H4 (cell line): ENCODE data around the gene GPD1L. TPM values are rescaled to one million over a fixed set of nuclear protein-coding genes. Genes with fewer than 3 reads are reported as not detected.
"Not testable (repeated sequence)": the region's sequence is repeated elsewhere in the genome, so short reads cannot be mapped to it uniquely, and the experiment has no call there.

Source experiments
- DNase-seq: peaks from one replicate; pipeline ENCODE4 v3.0.0-alpha.2; 2015; ENCODE audit warnings: low spot score
- total RNA-seq: library from RNA; depleted of rRNA; stranded (reverse); fragments of >200 nt; shearing (Covaris generic); gene quantifications from 2 replicates; pipeline ENCODE4 v1.2.3, GENCODE V29; 2014

Gene GPD1L
- total RNA-seq, 1 experiment from 2014 or later: 10.1 TPM

DNA sequence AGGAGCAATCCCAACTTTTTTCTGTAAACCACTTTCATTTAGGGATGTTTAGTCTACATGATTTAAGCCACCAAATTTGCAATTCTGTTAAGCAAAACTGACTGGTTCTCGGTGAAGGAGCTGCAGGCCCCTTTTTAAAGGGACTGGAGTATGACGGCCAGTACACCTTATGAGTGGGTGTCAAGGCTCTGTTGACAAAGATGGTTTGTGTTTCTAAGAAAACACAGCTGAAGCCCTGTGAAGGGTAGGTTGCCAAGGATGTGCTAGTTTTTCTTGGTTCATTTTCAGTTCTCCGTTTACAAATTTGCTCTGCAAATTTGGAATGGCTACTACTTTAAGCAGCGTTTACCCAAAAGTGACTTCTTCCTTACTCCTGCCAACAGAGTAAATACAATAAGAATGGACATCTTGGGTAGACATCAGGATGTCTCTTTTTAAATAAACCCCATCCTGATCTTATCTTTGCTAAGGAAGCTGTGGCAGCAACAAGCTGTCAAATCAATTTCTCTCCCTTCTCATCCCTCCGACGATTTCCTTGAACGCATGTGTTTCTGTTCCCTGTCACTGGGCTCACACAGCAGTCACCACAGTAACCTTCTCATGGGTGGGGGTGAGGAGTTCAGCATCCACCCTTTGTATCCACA is 73.8 kb downstream of the GPD1L start:
- DNase-seq: no peak

DNA sequence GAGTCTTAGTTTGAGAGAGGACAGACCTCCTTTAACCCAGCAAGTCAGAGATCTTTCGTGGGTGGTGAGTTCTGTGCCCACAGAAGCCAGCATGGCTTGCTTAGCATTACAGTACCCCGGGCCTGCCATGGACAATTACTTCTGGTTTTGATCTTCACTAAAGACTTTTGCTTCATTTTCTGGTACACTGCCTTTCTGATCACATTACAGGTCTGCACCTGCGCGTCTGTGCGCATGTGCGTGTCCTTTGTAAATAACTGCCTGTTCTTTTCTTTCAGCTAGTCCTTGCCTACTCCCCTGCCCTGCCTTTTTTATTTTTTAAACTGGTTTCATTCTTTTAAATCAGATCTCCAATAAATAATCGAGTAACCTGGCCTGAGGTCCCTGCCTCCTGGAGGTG is 74.9 kb downstream of the GPD1L start:
- DNase-seq: no peak

DNA sequence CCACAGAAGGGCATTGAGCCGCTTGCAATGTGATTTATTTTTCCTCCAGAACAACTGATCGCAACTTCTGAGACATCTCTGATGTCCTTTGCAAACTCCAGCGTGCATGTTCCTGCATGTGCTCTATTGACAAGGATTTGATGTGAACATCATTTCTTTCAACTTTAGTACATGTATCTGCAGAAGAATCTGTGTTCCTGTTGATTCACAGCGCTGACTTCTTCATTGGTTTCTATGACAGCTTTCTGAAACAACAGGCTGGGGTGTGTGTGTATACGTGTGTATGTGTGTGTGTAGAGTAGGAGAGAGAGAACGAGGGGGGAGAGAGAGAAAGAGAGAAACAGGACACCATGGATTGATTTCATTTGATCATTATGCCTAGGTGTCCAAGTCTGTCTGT is 75.4 kb downstream of the GPD1L start:
- no peak for DNase-seq

DNA sequence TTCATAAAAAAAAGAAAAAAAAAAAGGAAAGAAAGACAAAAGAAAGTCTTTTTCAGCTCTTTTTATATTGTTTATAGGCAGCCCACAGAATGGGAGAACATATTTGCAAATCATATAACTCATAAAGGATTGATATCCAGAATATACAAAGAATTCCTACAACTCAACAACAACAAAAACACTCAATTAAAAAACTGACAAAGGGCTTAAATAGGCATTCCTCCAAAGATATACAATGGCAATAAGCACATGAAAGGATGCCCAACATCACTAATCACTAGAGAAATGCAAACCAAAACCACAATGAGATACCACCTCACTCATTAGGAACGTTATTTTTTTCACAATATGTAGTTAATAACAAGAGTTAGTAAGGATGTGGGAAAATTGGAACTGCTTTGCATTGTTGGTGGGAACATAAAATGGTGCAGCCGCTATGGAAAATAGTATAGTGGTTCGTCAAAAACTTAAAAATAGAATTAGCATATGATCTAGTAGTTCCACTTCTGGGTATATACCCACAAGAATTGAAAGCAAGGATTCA is 77.8 kb downstream of the GPD1L start:
- DNase-seq: no peak

DNA sequence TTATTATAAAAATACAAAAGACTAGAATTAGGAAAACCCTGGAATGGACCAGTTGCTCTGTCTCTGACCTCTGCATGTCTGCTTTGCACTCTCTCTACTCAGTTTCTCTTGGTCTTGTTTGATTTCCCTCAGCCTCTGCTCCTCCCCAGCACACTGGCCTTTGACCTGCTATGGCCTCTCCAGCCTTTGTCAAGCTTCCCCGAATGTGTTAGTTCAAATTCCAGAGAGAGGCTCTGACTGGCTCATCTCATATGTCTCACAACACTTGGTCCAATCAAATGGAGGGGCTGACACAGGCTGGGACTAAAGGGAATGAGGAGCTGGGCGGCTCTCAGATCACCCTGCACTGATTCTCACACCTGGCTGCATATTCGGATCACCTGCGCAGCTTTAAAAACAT is 79.7 kb downstream of the GPD1L start:
- DNase-seq: no peak

DNA sequence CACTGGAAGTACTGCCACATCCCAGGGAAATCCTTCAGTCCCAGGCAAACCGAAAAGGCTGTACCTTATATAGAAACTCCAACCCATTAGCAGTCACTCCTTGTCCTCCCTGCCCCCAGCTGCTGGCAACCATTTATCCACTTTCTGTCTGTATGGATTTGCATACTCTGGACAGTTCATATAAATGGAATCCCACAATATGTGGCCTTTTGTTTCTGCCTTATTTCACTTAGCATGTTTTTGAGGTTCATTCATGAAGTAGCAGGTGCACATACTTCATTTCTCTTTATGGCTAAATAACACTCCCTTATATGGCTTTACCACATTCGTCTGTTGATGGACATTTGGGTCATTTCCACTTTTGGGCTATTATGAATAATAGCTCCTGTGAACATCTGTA is 80.5 kb downstream of the GPD1L start:
- DNase-seq: no peak

DNA sequence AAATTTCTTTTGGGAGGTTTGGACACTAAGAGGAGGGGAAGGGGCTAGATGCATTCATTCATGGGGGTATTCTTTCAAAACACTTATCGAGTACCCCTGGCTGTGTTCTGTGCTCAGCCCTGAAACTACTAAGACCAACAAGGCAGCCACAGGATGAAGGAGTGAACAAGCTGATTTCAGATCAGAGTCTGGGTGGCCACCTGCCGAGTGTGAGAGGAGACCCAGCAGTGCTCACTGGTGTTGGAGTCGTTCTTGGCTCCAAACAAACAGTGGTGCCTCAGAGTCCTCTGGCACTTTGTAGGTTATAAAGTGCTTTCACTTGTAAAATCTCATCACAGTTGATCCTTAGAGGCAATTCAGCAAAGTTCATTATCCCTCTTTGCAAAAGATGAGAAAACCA is 83.3 kb downstream of the GPD1L start:
- DNase-seq: no peak

DNA sequence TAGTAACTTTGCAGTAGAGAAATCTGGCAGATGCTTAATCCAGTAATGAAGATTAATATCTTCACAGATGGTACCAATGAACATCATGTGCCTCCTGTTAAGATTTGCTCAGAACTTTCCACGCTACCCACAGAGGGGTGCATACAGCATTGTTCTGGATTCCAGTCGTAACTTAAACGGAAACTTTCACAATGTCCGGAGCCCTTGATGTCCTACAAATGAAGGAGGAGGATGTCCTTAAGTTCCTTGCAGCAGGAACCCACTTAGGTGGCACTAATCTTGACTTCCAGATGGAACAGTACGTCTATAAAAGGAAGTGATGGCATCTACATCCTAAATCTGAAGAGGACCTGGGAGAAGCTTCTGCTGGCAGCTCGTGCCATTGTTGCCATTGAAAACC is 84.1 kb downstream of the GPD1L start:
- not testable (repeated sequence) for DNase-seq

DNA sequence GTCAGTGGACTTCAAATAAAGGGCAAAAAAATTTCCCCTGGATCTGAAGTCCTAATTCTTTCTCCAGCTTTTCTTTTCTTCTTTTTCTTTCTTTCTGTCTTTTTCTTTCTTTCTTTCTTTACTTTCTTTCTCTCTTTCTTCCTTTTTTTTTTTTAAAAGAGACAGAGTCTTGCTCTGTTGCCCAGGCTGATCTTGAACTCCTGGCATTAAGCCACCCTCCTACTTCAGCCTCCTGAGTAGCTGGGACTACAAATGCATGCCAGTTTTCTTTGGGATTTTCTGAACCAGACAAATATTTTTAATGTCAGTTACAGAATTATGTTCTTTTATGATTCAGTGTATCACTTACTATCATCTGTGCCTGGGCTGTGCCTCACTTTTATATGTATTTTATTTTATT is 86.7 kb downstream of the GPD1L start:
- no peak for DNase-seq

DNA sequence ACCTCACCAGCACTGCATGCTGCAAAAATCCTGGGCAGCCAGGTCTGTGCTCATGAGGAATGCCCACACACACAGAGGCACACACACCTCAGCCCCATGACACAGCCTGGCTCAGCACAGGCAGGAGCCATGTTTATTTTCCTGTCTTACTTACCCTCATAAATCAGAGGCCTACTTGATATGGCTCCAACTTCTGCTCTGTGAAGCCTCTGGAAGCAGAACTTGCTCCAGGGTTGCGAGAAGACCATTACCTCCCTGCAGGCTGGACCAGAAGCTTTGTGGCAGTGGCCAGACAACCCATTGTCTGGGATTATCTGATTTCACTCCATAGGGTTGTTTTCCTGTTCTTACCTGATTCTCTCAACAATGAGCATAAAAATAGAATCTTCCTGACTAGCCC is 88.2 kb downstream of the GPD1L start:
- DNase-seq: no peak

DNA sequence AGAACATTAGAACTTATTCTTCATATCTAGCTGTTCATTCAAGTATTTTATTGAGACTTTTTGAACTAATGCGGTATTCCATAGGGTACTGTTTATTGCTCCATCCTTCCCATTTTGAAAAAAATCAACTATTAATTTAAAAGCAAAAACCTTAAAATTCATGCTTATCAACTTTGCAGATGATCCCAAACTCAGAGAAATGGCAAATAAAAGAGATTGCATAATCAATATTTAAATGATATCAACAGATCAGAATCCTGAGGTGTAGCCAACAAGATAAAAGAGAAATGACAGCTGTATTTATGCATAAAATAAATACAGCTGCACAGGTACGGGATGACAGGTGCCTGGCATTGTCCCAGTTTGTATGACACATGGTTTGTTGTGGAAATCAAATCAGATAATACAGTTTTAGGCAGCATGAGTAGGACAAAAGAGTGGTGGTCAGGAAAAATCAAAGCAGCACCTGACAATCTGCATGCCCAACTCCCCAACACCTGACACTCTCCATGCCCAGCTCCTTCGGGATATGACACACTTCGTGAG is 89.6 kb downstream of the GPD1L start:
- DNase-seq: no peak

DNA sequence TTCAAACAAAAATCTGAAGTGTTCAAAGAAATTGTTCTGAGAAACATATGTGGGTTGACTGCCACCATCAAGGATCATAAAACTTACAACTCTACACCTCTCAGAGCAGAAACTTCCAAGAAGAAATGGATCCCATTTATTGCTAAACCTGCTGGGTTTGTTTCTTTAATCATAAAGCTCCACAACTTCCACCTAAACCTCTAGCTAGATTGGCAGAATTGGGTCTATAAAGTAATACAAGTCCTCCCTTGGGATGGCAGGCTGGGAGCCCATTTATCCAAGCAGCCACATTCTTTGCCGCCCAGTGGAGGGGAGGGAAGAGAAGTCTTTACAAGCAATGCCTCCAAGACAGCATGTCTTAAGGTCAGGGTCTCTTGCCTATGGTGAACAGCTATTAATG is 91.6 kb downstream of the GPD1L start:
- DNase-seq: no peak

DNA sequence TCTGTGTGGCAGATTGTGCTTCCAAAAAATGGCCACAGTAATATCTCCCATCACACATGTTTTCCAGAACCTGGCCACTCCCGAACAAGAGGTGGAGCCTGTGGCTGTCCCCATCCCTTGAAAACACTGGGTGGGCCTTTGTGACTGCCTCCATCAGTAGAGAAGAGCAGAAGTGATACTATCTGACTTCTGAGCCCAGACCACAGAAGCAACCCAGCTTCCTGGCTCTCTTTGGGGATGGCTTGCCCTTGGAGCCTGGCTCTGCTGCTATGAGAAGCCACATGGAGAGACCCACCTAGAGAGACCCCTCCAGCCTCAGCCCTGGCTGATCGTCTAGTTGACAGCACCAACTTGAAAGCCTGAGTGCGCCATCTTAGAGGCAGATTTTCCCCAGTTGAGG is 92.3 kb downstream of the GPD1L start:
- no peak for DNase-seq

DNA sequence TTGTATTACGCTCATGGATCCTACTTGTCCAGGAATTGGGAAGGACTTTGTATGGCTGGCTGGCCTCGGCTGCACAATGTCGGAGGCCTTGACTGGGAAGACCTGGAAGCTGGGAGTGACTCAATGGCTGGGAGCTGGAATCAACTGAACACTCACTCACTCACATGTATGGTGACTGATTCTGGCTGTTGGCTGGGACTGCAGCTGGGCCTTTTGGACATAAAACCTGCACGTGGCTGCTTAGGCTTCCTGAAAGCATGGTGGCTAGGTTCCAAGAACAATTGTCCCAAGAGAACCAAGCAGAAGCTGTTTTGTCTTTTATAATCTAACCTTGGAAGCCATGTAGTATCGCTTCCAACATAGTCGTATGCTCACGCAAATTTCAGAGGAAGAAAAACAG is 94.1 kb downstream of the GPD1L start:
- DNase-seq: no peak

DNA sequence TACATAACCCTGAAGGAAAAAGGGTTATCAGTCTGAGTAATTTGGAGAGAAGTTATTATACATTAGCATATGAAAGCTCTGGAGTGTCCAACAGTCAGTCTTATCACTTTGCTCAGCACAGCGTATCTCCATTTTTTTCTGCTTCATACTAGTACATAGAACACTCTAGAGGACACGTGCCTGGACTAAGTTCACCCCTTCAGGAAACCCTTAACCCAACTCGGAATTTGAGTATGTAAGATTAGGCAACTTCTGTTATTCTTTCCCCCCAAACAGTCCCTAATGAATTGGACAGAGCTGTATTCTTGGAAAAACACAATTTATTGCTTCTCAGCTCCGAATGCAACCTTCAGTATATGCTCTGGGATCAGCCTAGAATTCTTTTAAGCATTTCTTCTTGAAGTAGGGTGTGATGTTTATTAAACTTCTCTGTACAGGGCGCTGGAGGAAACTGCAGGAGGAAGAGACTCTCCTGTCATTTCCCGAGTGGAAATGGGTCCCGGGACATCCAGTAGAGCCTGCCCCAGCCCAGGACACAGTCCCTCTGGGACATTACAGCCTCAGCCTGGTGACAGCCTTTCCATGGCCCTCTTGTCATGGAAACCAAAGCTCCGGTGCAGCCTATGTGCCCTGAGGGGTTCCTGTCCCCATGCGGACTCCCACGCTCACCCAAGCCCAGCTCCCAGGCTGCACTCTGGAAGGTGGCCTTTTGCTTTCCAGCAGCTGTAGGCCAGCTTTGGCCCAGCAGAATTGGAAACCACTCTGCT is 94.8 kb downstream of the GPD1L start:
- DNase-seq: no peak

DNA sequence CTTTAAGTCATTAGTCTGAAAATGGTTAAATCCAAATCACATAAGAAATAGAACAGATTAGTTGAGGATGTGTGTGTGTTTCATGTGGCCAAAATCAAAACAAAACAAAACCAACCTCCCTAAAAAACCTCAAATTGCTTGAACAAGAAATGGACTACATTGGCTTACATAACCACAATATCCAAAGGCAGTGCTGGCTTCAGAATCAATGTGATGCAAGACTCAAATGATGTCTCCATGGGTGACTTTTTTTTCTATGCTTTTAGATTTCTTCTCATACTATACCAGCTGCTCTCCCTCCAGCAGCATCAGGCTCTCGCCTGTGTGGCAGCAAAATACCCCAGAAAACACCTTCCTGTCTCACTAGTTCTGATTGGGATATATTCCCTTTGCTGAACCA is 96.1 kb downstream of the GPD1L start:
- no peak for DNase-seq

DNA sequence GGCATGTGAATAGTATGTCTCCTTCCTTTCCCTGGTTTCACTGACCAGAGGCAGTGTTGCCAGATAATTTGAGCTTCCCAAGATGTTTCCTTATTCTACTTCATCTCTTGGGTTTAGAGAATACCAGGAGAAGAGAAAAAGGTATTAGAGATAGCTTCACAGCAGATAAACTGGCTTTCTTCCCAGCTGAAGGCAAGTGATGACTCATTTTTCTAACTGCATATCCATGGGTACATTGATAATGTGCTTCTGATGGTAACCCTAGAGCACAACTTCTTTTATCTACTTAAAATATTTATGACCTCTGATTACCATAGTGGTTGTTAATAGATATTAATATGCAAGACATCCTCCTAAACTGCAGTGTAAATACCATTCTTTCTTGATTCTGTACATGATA is 97.4 kb downstream of the GPD1L start:
- no peak for DNase-seq

DNA sequence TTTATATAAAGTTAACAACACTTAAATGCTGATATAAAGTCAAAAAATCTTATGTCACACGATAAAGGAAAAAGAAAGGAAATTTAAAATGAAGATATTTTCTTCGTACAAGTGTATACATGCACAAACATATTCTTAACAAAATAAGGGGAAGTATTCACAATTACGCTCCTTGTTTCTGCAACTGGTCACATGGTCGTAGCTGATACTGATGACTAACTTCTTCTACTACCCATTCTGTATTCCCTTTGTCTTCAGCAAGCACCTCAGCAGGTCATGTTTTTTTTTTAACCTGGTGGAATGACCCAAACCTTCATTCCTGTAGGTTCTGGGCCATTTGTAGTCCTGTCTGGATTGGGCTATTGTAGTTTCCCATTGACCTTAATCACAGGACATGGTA is 102.0 kb downstream of the GPD1L start:
- no peak for DNase-seq

DNA sequence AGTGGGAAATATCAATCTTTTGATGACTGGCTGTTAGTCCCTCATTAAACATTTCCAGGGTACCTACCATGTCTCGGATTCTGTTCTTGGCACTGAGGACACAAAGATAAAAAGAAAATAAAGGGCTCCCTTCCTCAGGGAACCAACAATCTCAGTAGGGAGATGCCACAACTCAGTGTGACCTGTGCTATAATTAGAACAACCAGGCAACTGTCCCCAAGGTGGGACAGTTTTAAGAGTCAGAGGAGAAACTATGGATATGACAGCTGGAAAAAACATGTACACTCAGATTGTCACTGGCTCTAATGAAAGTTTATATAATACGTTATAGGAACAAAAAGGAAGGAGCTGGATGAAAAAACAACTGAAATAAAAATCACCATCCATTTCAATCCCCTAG is 108.8 kb downstream of the GPD1L start:
- DNase-seq: no peak

DNA sequence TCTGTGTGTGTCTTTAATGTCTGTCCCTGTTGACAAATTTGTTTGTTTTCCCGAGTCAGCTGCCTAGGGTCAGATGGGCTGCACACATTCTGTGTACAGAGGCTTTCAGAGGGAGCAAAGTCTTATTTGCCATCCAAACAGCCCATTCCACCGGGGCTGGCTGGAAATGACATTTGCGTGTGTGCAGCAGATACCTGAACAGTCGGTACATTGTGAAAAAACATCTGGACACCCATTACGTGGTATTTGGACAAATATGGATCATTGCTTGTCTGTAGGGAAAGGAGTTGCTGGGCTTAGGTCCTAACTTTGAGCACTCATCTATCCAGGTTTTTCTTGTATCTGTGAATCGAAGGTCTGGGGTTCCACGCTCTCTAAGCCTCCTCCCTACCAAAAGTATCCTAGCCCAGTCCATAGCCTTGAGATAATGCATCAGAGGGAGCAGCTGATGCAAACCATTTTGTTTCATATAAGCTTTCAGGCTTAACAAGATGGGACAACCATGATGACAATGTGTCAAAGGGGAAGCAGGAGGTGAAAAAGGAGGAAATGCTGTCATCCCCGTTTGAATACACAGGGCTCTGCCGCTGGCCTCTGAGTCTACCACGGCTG is 109.9 kb downstream of the GPD1L start:
- DNase-seq: no peak

DNA sequence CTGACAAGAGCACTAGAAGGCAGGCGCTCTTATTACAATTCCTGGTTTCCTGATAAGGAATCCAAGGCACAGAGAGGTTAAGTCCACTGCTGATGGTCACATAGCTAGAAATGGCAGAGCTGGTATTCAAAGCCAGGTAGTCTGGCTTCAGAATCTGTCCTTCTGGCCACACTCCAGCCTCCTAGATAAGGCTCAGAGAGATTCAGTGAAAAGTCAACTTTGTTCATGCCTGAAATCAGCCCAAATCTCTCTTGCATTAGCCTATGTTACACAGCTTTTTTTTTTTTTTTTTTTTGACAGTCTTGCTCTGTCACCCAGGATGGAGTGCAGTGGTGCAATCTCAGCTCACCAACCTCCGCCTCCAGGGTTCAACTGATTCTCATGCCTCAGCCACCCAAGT is 110.9 kb downstream of the GPD1L start:
- DNase-seq: no peak
